Keratinocyte (primary cell): ENCODE results near the gene CEP164. TPM values are rescaled to one million over a fixed set of nuclear protein-coding genes. Genes with fewer than 3 reads are reported as not detected.

Experiments used
- DNase-seq: peaks from one replicate; pipeline ENCODE4 v3.0.0-alpha.2; 2011; ENCODE audit warnings: low read depth, missing footprints, low spot score
- FAIRE-seq: peaks from 2 replicates; lab custom pipeline; 2011; peaks lifted over from hg19 to GRCh38; lab: Jason Lieb, UNC
- H2AFZ ChIP-seq: 2 replicates; pipeline ENCODE4 v1.6.0; 2012; ENCODE audit warnings: low read length, control low read depth, inconsistent platforms; ENCODE audit not compliant: control insufficient read depth
- H3K27ac ChIP-seq: 2 replicates; pipeline ENCODE4 v1.5.1; 2011; ENCODE audit warnings: low read length; ENCODE audit not compliant: control insufficient read depth, insufficient read depth
- H3K27me3 ChIP-seq: 3 replicates; pipeline ENCODE4 v1.6.0; 2011; ENCODE audit warnings: low read length; ENCODE audit not compliant: control insufficient read depth, insufficient read depth; ENCODE audit errors: extremely low read depth
- H3K36me3 ChIP-seq, 2 experiments: 2 replicates in 1 of 2; 3 replicates in 1 of 2; pipeline ENCODE4 v1.5.1; 2011; ENCODE audit warnings: low read length in 2 of 2, mild to moderate bottlenecking in 1 of 2; ENCODE audit not compliant: control insufficient read depth in 2 of 2, insufficient read depth in 2 of 2; ENCODE audit errors: extremely low read depth in 1 of 2
- H3K4me1 ChIP-seq: 3 replicates; pipeline ENCODE4 v1.5.1; 2011; ENCODE audit warnings: low read length; ENCODE audit not compliant: control insufficient read depth, insufficient read depth; ENCODE audit errors: extremely low read depth
- H3K4me2 ChIP-seq: 3 replicates; pipeline ENCODE4 v1.6.0; 2011; ENCODE audit warnings: low read depth, low read length; ENCODE audit not compliant: control insufficient read depth, insufficient read depth; ENCODE audit errors: extremely low read depth
- H3K4me3 ChIP-seq, 3 experiments: fragments of 200-600 bp in 1 of 3; sonication (generic) in 1 of 3; 2 replicates in 2 of 3; 3 replicates in 1 of 3; pipeline ENCODE4 v1.5.1; 2011 to 2016; ENCODE audit warnings: low read length in 3 of 3, mild to moderate bottlenecking in 3 of 3, control low read depth in 2 of 3, inconsistent platforms in 1 of 3, low read depth in 1 of 3, mixed read lengths in 1 of 3, mixed run types in 1 of 3, moderate library complexity in 1 of 3; ENCODE audit not compliant: control insufficient read depth in 2 of 3, insufficient read depth in 2 of 3; ENCODE audit errors: extremely low read depth in 1 of 3
- H3K79me2 ChIP-seq: 2 replicates; pipeline ENCODE4 v1.6.0; 2012; ENCODE audit warnings: low read length; ENCODE audit not compliant: control insufficient read depth, insufficient read depth
- H3K9ac ChIP-seq: 3 replicates; pipeline ENCODE4 v1.6.0; 2011; ENCODE audit warnings: low read length; ENCODE audit not compliant: control insufficient read depth, insufficient read depth; ENCODE audit errors: extremely low read depth
- H3K9me1 ChIP-seq: 3 replicates; pipeline ENCODE4 v1.6.0; 2011; ENCODE audit warnings: low read length; ENCODE audit not compliant: control insufficient read depth, insufficient read depth; ENCODE audit errors: extremely low read depth
- H3K9me3 ChIP-seq: 2 replicates; pipeline ENCODE4 v1.5.1; 2012; ENCODE audit warnings: low read depth, low read length; ENCODE audit not compliant: control insufficient read depth
- H4K20me1 ChIP-seq: 3 replicates; pipeline ENCODE4 v1.6.0; 2011; ENCODE audit warnings: low read length; ENCODE audit not compliant: control insufficient read depth, insufficient read depth; ENCODE audit errors: extremely low read depth
- CTCF ChIP-seq, 3 experiments: IDR thresholded peaks in 1 of 3; conservative IDR thresholded peaks in 1 of 3; optimal IDR thresholded peaks in 1 of 3; 2 replicates in 2 of 3; 3 replicates in 1 of 3; pipeline versions ENCODE3 to v1.5.1; 2011; ENCODE audit warnings: low read length in 3 of 3, mild to moderate bottlenecking in 3 of 3, moderate library complexity in 2 of 3, control low read depth in 1 of 3, inconsistent platforms in 1 of 3; ENCODE audit not compliant: insufficient read depth in 2 of 3; ENCODE audit errors: extremely low read depth in 1 of 3
- EZH2 ChIP-seq: IDR thresholded peaks from one replicate; pipeline ENCODE4 v1.6.1; 2012; ENCODE audit warnings: inconsistent platforms, mild to moderate bottlenecking, low read length, moderate library complexity
- dilution Hi-C: fragments of 300-500 bp; cut with MboI; formaldehyde crosslinking; loops from one replicate; pipeline ENCODE4 v1.7.0; 2020; ENCODE audit warnings: low sequenced_read_pairs; ENCODE audit not compliant: extremely low pct_ligation_motif_present
- polyA plus RNA-seq, 5 experiments: library from polyadenylated mRNA; depleted of rRNA in 3 of 5; stranded (reverse) in 3 of 5; stranded (forward) in 1 of 5; unstranded in 1 of 5; fragments of >200 nt; gene quantifications; 1 replicate in 1 of 5; 2 replicates in 3 of 5; 3 replicates in 1 of 5; pipeline versions ENCODE4 v1.2.1 to v1.2.3, GENCODE V29; 2011 to 2012; ENCODE audit warnings: missing spikeins in 2 of 5, low read depth in 1 of 5, low replicate concordance in 1 of 5

Gene CEP164
- polyA plus RNA-seq, 1 donor (not counting 4 experiments of a cell fraction or from before 2014, with no cell fraction given) = 15.1 TPM

GRCh38 chr11:117385471-117385870 lies 57.8 kb downstream of the CEP164 start:
- Histone ChIP-seq H3K9me1 (no peaks in the 10 kb centered on the region), H3K4me2 (no peak overlapping the region), H3K4me3 (no peak overlapping the region), H3K4me1 (peaks cover 25% of the 10 kb centered on the region), H3K27me3 (no peaks in the 10 kb centered on the region), H3K79me2 (no peaks in the 10 kb centered on the region), H2AFZ (no peak overlapping the region), H4K20me1 (no peaks in the 10 kb centered on the region), H3K9ac (no peak overlapping the region), H3K9me3 (no peaks in the 10 kb centered on the region), H3K36me3 (peaks cover 20 to 21% of the 10 kb centered on the region in 2 experiments), H3K27ac (no peak overlapping the region)
- FAIRE-seq = no peak
- DNase-seq = no peak
- dilution Hi-C loops = no loop called here
- TF ChIP-seq EZH2 = no peak
- TF ChIP-seq CTCF (optimal IDR thresholded peaks at IDR 0.05 in 1 of 3, IDR thresholded peaks at IDR 0.05 in 1 of 3, conservative IDR thresholded peaks at IDR 0.05 in 1 of 3; ENCODE audit: extremely low read depth in 1 of 3, insufficient read depth in 2 of 3, low read length in 3 of 3) = no peak

GRCh38 chr11:117385906-117386305 lies 58.3 kb downstream of the CEP164 start:
- no peak for FAIRE-seq
- Histone ChIP-seq H3K9me1 (no peaks in the 10 kb centered on the region), H3K79me2 (no peaks in the 10 kb centered on the region), H3K27ac (no peak overlapping the region), H3K4me3 (no peak overlapping the region), H3K36me3 (peaks cover 21 to 24% of the 10 kb centered on the region in 2 experiments), H3K9me3 (no peaks in the 10 kb centered on the region), H3K4me1 (peaks cover 25% of the 10 kb centered on the region), H3K9ac (no peak overlapping the region), H4K20me1 (no peaks in the 10 kb centered on the region), H3K4me2 (no peak overlapping the region), H3K27me3 (no peaks in the 10 kb centered on the region), H2AFZ (no peak overlapping the region)
- no peak for DNase-seq
- dilution Hi-C loops = no loop called here
- TF ChIP-seq EZH2 = no peak
- TF ChIP-seq CTCF (optimal IDR thresholded peaks at IDR 0.05 in 1 of 3, IDR thresholded peaks at IDR 0.05 in 1 of 3, conservative IDR thresholded peaks at IDR 0.05 in 1 of 3; ENCODE audit: extremely low read depth in 1 of 3, insufficient read depth in 2 of 3, low read length in 3 of 3) = no peak
